Daoy (cell line): ENCODE measurements around the gene BCAR1. TPM values are rescaled to one million over a fixed set of nuclear protein-coding genes. Genes with fewer than 3 reads are reported as not detected.
"Not testable (repeated sequence)": the region's sequence is repeated elsewhere in the genome, so short reads cannot be mapped to it uniquely, and the experiment has no call there.

Experiments
- DNase-seq: peaks from one replicate; pipeline ENCODE4 v3.0.0-alpha.2; 2015; ENCODE audit warnings: low read depth
- total RNA-seq: library from RNA; depleted of rRNA; stranded (reverse); fragments of >200 nt; shearing (Covaris generic); gene quantifications from 2 replicates; pipeline ENCODE4 v1.2.3, GENCODE V29; 2014

BCAR1 gene
- total RNA-seq, 1 experiment from 2014 or later, result 43.3 TPM

DNA sequence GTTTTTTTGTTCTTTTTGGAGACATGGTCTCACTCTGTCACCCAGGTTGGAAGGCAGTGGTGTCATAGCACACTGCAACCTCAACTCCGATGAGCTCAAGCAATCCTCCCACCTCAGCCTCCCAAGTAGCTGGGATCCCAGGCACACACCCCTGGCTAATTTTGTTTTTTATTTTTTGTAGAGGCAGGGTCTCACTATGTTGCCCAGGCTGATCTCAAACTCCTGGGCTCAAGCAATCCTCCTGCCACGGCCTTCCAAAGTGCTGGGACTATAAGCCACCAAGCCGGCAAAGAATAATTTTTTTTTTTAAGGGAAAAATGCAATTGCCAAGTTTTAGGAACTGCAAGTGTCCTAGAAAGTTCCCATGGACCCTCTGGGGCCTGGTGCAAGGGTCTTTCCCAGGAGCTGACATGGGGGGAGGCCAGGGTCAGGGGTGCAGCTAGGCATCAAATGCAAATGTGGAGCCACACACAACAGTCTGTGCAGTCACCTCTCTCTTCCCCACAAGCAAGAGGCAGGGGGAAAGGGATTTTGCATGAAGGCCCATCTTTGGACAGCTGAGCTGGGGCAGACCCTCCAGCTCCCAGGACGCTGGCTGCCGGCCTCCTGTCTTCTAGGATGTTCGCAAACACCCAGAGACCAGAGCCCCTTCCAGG is 20.1 kb upstream of the BCAR1 start:
- DNase-seq, result no peak

DNA sequence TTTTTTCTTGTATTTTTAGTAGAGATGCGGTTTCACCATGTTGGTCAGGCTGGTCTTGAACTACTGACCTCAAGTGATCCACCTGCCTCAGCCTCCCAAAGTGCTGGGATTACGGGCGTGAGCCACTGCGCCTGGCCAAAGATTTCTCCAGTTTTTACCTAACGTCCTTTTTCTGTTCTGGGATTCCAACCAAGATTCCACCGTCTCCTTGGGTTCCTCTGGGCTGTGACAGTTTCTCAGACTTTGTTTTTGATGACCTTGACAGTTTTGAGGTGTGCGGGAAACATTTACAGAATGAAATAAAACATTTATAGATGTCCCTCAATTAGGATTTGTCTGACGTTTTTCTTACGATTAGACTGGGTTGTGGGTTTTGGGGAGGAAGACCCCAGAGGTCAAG is 17.9 kb upstream of the BCAR1 start:
- not testable (repeated sequence) for DNase-seq

DNA sequence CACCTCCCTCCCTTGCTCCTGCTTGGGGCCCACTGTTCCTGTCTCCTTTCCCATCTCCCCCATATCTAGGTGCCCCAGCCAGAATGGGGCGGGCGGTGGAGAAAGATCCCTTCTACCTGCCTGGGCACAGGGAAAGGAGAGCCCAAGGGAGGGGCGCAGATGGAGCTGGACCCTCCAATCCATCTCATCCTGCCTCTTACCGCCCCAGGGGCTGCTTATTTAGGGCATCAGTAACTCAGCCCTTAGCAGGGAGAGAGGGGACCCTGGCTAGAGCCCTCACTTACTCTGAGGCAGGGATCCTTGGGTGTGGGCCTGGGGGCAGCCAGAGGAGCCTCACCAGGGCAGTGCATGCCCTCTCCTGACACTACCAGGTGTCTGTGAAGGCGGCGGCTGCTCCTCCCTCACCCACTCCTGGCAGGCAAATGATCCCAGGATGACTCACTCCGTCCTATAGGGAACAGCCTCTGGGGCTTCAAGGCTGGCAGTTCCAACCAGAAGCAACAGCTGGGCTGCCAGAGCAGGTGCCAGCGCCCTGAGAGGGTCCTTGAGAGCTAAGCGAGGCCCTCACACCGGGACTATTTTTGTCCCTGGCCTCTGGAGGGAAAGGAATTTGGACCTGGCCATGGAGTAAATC is 16.3 kb upstream of the BCAR1 start:
- DNase-seq, result peak; percentile 81

DNA sequence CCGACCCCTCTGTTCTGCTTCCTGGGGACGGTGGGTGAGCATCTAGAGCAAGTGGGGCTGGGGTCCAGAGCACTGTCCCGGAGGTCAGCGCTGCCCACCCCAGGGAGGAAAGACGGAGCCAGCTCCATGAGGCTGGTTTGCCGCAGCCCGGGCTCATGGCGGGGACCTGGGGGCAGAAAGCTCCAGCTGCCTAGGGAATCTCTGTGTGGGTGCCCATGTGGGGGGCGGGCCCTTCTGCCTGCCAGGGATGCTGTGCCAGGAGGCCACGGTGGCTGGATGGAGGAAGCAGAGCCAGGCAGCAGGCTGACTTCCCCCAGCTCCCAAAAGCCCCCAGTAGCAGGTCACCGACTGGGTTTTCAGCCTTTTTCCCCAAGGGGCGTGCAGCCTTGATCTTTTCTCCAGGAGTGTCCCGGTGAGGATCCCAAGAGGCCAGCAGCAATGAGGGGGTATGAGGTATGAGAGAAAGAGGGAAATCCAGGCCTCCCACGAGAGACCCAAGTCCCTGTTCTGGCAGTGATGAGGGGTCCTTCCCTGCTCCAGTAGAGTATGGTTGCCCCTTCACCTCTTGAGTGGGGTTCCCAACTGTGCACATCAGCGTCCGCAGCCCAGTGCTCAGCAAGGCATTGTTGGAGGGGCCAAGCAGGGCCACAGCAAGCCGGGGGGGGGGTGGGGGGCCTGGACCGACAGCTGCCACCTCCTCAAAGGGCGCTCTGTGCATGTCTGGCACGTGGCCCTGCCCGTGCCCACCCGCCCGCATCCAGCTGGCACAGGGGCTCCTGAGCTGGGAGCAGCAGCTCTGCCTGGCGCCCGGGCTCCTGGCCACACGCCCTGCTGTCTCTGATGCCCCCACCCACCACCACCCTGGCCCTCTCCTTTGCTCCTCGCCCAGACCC is 15.6 kb upstream of the BCAR1 start:
- DNase-seq, result no peak

DNA sequence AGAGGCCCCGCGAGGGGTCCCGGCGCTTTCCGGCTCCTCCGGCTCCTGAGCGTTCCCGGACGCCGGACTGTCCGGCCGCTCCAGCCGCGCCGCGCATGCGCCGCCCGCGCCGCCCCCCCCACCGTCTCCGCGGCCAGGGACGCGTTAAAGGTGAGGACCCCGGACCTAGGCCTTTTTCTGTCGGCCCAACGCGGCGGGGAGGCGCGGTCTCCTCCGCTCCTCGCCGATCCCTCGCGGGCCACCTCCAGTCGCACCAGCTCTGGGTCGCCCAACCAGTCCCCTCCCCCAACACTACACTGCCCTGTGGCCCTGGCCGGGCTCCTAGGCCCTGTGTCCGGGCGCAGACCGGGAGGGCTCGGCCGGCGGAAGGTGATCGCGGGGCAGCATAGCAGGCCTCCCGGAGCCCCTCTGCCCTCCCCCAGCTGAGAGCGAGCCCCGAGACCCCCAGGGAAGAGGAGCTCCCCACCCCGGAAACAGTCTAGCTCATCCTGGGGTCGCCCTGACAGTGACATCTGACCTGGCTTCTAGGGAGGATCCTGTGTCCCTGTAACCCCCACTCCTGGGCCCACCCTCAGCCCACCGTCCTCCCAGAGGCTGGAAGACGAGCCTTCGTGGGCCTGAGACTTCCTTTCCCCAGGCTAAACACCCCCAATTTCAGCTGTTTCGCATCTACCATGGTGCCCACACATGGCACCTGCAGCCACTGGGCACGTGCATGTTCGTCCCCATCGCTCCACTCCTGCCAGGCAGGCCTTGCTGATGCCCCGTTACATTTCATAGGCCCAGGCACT is 14.7 kb upstream of the BCAR1 start:
- DNase-seq, result peak; percentile 68

DNA sequence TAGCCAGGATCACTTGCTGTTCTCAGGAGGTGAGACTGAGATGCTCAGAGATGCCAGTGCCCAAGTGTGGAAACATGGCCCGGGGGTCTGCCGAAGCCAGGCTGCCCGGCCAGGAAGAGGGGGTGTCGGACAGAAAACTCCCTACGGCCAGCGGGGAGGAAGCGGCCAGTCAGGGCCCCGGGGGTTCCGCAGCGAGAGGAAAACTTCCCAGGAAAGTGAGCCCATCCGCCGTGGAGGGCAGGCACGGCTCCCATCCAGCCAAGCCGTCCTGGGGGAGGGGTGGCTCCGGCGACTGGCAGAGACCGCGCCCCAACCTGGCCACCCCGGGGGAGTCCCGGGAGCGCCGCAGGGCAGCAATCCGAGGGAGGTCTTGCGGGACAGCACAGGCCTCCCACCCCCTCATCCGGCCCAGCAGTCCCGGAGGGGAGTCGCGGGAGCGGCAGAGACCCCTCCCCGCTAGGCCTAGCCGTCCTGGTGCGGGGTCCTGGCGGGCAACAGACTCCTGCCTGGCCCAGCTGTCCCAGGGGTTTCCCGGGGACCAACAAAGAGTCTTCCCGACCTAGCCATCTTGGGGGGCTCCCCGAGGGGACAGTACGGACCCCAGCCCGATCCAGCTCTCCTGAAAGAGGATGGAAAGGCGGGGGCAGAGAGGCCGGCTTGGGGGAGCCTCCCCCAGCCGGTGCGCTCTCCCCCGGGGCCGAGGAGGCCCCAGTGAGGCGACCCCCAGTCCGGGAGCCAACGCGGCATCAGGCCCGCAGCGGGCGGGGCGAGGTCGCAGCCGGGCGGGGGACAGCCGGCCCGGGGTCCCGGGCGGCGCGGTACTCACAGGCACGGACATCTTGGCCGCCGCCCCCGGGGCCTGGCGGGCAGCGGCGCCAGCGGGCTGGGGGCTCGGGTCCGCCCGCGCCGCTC is 13.8 kb upstream of the BCAR1 start:
- no peak for DNase-seq

DNA sequence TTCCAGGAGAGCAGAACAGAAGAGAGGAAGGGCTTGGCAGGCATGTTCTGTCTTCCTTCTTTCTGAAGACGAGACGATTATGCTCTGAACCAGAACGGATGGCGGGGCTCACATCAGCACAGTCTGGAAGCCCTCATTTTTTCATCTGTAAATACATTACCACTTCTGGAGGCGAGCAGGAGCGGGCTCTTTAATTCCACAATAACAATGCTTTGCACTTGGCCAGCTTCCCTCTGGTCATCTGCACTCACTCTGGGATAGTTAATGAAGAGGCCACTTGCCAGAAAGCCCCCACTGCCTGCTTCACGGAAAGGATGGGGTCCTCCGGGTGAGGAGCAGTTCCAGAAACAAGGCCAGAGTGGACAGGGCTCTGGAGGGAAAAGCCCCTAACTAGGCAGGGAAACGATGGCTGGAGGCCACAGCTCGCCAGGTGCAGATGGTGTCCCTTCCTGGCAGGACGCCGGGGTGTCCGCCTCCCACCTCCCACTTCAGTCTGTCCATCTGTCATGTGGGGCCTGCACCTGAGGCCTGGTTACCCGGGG is 13.1 kb upstream of the BCAR1 start:
- no peak for DNase-seq

DNA sequence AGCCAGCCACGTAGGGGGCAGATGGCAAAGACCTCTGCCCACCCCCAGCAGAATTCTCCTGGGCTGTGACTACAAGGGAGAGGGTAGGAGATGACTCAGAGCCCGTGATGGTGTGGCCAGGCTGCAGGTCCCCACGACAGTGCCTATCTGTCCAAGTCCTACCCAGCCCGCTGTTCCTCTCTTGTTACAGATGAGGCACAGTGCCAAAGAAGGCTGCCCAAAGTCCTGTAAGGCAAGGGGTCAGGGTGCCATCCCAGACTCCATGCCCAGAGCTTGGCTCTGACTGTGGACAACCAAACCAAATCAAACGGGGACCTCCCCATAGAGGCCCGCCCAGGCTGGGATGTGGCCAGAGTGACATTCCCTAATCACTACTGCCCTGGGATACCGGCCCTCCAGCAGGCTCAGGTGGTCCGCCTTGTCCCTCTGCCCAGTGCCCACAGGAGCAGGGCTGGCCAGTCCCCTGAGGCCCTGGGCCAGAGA is 12.6 kb upstream of the BCAR1 start:
- DNase-seq, result no peak

DNA sequence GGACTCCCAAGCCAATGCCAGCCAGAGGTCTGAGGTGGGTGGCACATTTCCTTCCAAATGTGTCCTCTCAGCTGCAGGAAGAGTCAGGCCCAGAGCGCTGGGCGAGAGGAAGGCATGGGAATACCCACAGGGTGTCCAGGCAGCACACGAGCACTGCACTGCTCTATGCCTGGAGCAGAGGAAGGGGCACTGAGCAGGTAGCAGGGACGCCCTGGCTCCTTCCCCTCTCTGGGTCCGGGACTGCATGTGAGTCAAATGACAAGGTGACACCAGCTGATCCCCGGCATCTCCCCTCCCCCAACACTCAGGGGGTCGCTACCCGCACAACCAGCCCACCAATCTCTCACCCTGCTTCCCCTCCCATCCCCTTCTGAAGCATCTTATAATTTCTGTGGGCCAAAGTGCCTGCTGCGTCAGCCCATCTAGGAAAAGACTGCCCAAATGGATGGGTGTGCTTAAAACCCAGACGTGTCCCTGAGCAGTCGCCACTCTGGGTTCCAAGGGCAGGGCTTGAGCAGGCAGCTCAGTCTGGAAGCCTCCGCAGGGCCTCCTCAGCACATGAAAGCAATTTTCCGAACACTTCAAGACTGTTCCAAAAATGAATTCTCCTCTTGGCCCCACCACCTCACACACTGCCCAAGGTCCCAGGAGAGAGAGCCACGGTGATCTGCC is 12.0 kb upstream of the BCAR1 start:
- DNase-seq, result no peak

DNA sequence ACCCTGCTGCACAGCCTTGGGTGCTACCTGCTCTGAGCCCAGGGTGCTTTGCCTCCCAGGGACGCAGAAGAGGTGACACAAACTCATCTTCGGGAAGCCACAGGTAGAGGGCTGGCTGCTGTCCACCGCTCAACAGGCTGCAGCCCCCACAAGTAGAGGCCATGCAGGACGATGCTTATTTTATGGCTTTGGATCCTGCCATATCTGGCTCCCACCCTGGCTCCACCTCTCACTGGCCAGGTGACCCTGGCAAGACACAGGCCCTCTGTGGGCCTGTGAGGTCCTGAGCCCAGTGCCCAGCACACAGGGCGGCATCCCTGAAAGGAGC is 11.3 kb upstream of the BCAR1 start:
- no peak for DNase-seq

DNA sequence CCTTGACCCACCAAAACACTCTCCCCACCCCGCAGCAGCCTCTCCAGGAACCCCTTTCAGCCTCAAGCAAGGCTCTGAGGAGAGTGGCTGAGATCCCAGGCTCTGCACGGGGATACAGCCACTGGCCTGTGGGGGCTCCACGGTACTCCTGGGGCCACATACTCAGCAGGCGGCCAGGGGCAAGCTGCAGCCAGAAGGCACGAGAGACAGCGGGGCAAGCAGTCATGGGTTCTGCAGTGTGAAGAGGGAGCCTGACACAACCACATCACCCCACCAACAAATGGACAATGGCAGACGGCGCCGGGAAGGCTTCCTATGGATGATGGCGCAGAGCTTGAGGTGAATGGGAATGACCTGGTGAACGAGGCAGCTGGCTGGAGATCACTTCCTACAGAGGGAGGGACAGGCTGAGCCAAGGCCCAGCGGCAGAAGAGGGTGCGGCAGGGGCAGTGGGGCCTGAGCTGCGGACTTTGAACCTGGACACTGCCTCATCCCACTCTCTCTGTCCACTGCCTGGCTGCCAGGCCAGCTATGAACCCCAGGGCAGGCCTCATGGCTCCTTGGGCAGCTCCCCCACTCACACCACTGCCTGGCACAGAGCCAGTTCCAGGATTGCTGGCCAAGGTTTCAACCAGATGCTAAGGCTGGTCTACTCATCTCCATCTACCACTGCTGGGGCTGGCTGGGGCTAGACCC is 10.8 kb upstream of the BCAR1 start:
- DNase-seq, result no peak

DNA sequence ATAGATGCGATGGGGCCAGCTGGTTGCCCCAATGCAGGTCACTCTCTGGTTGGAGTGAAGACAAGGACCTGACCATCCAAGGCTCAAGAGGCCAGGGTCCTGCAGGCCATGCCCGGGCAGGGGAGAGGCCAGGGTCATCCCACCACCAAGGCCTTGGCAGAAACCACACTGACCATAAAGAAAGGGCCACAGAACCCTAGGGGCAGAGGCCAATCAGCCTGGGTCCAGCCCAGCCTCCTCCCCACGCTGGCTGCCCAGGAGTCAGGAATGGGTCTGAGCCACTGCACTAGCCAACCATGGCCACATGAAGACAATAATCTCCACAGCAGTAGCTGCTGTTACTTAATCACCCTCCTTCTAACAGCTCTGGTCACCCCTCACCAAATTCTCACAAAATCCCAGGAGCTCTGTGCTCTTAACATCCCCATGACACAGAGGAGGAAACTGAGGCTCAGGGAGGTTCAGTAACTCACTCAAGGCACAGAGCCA is 10.2 kb upstream of the BCAR1 start:
- DNase-seq, result no peak

DNA sequence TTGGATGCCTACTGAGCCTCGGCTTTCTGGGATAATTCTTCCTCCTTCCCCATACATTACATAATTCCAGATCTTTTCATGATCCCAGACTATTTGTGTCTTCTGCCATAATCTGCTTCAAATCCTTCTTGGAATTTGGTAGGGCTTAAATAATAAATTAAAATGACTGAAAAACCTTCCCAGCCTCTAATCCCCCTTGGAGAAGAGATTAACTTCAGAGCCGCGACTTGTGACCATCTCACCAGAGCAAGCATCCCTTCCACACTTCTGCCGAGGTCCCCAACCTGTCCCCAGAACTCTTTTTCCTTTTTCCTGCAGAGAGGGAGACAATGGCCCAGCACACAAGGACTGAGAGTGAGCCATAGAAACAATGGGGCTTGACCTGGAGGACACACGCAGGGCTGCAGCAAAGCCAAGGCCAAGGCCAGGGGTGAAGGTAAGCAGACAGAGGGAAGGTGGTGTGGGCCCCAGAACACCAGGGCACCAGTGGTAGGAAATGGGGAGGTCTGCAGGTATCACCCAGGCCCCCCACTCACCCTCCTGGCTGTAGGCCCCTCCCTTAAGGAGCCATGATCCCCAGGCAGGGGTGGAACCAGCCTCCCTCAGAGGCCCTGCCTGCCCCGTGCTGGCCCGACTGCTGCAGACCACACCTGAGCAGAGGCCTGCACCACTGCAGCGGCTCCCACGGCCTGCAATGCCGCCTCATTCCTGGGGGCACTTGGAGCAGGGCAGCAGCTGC is 9.6 kb upstream of the BCAR1 start:
- DNase-seq, result no peak

DNA sequence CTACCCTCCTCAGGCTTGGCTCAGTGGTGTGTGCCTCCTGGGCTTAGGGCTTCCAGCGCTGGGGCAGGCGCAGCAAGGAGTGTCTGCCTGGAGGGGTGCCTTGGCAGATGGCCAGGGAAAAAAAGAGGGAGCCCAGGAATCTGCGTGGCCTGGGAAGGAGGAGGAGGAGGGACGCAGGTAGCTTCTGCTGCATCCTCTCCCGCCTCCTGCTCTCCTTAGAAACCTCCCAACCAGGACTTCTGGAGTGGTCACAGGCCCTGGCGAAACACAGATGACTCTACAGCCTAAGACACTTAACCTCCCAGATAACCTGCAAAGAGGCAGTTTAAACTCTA is 7.3 kb upstream of the BCAR1 start:
- no peak for DNase-seq

DNA sequence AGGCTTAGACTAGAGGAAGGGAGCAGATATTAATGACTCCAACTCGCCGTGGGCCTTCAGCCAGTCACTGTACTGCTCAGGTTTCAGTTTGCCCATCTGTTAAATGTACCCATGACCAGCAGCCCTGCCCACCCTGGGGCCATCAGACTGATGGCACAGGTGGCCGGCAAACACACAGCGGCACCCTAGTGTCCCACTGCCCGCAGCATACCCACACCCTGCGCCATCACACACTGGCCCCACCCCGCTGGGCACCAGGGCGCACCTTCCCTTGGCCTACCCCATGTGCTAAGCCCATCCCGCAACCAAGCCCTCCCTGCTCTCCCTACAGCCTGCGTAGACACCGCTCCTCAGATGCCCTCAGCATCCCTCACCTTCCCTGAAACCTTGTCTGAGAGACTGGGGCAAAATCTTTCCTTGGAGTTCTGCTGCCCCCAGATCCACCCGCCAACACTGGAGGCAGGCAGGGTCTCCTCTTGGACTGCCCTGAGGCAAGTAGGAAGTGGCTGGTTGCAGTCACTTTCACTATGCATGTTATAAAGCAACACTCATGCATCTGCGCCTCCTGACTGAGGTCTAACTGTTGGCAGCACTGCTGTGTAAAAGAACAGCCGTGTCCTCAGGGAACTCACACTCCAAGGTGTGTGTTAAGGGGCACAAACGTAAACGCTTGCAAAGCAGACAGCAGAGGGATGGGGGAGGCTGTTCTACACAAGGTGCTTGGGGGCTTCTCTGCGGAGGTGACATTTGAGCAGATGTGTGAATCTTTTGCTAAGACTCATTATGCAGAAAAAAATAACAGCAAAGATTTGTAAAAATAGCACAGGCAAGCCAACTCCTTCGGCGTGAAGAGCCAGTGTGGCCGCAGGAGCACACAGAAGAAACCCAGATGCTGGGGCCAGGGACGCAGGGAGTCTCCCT is 6.7 kb upstream of the BCAR1 start:
- no peak for DNase-seq

DNA sequence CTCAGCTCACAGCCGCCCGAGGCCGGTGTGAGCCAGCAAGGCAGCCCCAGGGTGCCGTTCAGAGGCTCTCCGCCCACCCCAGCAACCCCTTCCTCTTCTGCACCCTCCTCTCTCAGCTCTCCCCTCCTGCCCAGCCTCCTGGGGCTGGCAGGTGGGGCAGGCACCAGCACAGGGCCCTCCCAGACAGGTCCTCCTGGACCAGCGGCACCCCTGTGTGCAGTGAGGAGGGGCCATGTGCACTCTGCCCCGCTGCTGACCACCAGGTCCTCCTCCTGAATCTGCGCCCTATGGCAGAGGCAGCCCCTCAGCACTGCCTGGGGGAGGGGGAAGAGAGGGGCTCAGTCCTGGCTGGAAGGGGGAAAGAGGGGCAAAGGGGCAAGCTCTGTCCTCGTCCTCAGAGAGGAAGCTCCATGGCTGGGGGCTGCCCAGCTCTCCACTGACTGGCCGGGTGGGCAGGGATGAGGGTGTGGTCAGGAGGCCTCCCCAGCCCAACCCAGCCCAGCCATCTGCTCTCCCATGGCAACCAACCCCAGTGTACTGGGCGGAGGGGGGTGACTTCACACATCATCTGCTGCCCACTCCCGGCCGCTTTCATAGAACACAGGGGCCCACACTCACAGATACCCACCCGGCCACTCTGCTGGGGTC is 5.4 kb upstream of the BCAR1 start:
- peak; percentile 33 for DNase-seq

DNA sequence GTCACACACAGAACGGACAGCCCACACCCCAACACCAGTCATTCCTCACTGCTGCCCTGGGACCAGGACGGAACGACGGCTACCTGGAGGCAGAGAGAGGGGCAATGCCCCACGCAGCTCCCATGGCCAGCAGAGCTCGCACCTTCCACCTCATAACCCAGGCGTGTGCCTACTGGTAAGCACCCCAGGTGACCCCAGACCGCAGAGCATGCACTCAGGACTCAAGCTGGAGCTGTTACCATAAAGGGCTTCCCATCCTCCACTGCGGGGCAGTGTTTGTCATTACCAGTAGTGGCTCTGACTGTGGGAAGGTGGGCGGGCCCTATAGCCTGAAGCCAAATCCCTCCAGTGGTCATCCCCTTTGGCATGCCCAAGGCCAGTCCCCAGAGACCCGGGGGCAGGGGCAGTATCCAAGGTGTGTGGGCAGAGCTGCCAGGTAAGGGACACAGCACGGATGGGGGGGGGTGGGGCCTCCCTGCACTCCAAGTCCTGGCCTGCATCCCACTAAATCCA is 4.7 kb upstream of the BCAR1 start:
- no peak for DNase-seq
